22Rv1 (cell line): ENCODE data around the gene VPS37B.

ENCODE experiments used
- H3K27ac ChIP-seq: fragments of 450-650 bp; 2 replicates; pipeline ENCODE4 v1.5.1; 2017
- CTCF ChIP-seq: fragments of 450-650 bp; IDR thresholded peaks from 2 replicates; pipeline ENCODE4 v1.5.1; 2017; ENCODE audit warnings: mild to moderate bottlenecking
- ZFX ChIP-seq: fragments of 450-650 bp; IDR thresholded peaks from 2 replicates; pipeline ENCODE4 v1.6.1; 2017; ENCODE audit warnings: antibody characterized with exemption, borderline replicate concordance

Gene VPS37B

GRCh38 chr12:122838841-122839240 lies 57.1 kb downstream of the VPS37B start:
- TF ChIP-seq CTCF = no peak
- TF ChIP-seq ZFX = no peak
- H3K27ac ChIP-seq = peak overlapping the region; percentile 84

GRCh38 chr12:122837306-122838265 lies 58.3 kb downstream of the VPS37B start:
- no peak for TF ChIP-seq CTCF

GRCh38 chr12:122836027-122836921 lies 59.6 kb downstream of the VPS37B start:
- TF ChIP-seq ZFX = no peak
- TF ChIP-seq CTCF = no peak
- peak overlapping the region; percentile 84 for H3K27ac ChIP-seq

More at GRCh38 chr12:122837306-122838265, 58.3 kb downstream of the VPS37B start:
- H3K27ac ChIP-seq = peak overlapping the region; percentile 84

GRCh38 chr12:122835750-122836026 lies 60.2 kb downstream of the VPS37B start:
- 0 out of 2 replicates have a peak, but pooled peaks have one; percentile 12 for TF ChIP-seq CTCF
- TF ChIP-seq ZFX = no peak
- H3K27ac ChIP-seq = peak overlapping the region; percentile 84

- TF ChIP-seq CTCF (no peak), ZFX (no peak)
Measured at GRCh38 chr12:122834921-122835749, 60.8 kb downstream of the VPS37B start, which contains the start of gene HIP1R. Gene HIP1R (plus strand): TSS chr12:122835457. CDS start chr12:122835551, 94 bp downstream.

GRCh38 chr12:122834104-122834920 lies 61.6 kb downstream of the VPS37B start:
- peak overlapping the region; percentile 49 for H3K27ac ChIP-seq

More at GRCh38 chr12:122834921-122835749, 60.8 kb downstream of the VPS37B start, which contains the start of gene HIP1R:
- peak within 1 kb of the TSS; percentile 84 for H3K27ac ChIP-seq

More at GRCh38 chr12:122834104-122834920, 61.6 kb downstream of the VPS37B start:
- TF ChIP-seq CTCF = peak; percentile 30
- no peak for TF ChIP-seq ZFX
